ENCODE results near the gene FAM83F.

DNA sequence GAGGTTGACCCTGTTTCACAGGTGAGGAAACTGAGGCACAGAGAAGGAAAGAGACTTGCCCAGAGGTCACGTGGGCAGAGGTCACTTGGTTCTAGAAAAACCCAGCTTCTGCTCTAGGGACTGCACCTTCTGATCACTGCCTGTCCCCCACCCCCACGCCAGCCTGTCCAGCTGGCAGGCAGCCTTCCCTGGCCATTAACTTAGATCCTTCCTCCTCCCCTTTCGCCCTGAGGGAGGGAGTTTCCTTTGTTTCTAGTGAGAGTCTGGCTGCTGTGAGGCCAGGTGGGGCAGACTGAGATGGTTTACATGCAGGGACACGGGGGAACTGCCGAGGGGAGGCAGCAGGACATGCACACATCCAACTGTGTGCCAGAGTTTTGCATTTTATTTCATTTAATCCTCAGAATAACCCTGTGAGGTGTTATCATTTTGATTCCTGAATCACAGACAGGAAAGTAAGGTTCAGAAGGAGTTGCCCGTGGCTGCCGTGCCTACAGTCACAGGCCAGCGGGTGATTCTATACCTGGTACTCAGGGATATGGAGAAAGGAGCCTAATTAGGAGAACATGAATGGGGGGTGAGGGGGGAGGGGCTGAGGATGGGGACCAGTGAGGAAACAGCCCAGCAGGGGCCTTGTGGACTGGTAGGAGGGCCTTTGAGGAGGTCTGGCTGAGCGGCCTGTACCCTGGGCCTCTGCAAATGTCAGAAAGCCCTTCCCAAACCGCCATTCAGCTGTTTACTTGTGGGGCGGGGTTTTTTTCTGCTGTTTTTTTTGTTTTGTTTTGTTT, 3.4 kb downstream of the FAM83F start:
- TF ChIP-seq, protein P1, sequence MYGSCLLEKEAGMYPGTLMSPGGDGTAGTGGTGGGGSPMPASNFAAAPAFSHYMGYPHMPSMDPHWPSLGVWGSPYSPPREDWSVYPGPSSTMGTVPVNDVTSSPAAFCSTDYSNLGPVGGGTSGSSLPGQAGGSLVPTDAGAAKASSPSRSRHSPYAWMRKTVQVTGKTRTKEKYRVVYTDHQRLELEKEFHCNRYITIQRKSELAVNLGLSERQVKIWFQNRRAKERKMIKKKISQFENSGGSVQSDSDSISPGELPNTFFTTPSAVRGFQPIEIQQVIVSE (CRISPR knock-in tag; IDR thresholded peaks at IDR 0.05; ENCODE audit: borderline replicate concordance): no peak
- TF ChIP-seq, protein P2, sequence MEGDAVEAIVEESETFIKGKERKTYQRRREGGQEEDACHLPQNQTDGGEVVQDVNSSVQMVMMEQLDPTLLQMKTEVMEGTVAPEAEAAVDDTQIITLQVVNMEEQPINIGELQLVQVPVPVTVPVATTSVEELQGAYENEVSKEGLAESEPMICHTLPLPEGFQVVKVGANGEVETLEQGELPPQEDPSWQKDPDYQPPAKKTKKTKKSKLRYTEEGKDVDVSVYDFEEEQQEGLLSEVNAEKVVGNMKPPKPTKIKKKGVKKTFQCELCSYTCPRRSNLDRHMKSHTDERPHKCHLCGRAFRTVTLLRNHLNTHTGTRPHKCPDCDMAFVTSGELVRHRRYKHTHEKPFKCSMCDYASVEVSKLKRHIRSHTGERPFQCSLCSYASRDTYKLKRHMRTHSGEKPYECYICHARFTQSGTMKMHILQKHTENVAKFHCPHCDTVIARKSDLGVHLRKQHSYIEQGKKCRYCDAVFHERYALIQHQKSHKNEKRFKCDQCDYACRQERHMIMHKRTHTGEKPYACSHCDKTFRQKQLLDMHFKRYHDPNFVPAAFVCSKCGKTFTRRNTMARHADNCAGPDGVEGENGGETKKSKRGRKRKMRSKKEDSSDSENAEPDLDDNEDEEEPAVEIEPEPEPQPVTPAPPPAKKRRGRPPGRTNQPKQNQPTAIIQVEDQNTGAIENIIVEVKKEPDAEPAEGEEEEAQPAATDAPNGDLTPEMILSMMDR (IDR thresholded peaks at IDR 0.05): no peak
- TF ChIP-seq ATF1 (CRISPR knock-in tag; IDR thresholded peaks at IDR 0.05): no peak
- TF ChIP-seq, protein P3, sequence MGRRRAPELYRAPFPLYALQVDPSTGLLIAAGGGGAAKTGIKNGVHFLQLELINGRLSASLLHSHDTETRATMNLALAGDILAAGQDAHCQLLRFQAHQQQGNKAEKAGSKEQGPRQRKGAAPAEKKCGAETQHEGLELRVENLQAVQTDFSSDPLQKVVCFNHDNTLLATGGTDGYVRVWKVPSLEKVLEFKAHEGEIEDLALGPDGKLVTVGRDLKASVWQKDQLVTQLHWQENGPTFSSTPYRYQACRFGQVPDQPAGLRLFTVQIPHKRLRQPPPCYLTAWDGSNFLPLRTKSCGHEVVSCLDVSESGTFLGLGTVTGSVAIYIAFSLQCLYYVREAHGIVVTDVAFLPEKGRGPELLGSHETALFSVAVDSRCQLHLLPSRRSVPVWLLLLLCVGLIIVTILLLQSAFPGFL (CRISPR knock-in tag; IDR thresholded peaks at IDR 0.05; ENCODE audit: borderline replicate concordance): no peak
- TF ChIP-seq CREM (CRISPR knock-in tag; IDR thresholded peaks at IDR 0.05): no peak
- no peak for TF ChIP-seq ELF4 (CRISPR knock-in tag; IDR thresholded peaks at IDR 0.05; ENCODE audit: low read depth)
- TF ChIP-seq, protein P4, sequence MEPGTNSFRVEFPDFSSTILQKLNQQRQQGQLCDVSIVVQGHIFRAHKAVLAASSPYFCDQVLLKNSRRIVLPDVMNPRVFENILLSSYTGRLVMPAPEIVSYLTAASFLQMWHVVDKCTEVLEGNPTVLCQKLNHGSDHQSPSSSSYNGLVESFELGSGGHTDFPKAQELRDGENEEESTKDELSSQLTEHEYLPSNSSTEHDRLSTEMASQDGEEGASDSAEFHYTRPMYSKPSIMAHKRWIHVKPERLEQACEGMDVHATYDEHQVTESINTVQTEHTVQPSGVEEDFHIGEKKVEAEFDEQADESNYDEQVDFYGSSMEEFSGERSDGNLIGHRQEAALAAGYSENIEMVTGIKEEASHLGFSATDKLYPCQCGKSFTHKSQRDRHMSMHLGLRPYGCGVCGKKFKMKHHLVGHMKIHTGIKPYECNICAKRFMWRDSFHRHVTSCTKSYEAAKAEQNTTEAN (CRISPR knock-in tag; IDR thresholded peaks at IDR 0.05): no peak
- TF ChIP-seq, protein P5, sequence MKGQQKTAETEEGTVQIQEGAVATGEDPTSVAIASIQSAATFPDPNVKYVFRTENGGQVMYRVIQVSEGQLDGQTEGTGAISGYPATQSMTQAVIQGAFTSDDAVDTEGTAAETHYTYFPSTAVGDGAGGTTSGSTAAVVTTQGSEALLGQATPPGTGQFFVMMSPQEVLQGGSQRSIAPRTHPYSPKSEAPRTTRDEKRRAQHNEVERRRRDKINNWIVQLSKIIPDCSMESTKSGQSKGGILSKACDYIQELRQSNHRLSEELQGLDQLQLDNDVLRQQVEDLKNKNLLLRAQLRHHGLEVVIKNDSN (CRISPR knock-in tag; IDR thresholded peaks at IDR 0.05): peak; percentile 76
- no peak for TF ChIP-seq ZNF317 (CRISPR knock-in tag; IDR thresholded peaks at IDR 0.05; ENCODE audit: borderline replicate concordance, low read depth)
- TF ChIP-seq ETV6 (CRISPR knock-in tag; IDR thresholded peaks at IDR 0.05): peak; percentile 57; the same call in 1 of the 2 replicates
- no peak for TF ChIP-seq FOXJ3 (CRISPR knock-in tag; IDR thresholded peaks at IDR 0.05; ENCODE audit: borderline replicate concordance)

Data from WTC11 (cell line).